ENCODE data around the gene HES4.

HES4 gene, protein sequence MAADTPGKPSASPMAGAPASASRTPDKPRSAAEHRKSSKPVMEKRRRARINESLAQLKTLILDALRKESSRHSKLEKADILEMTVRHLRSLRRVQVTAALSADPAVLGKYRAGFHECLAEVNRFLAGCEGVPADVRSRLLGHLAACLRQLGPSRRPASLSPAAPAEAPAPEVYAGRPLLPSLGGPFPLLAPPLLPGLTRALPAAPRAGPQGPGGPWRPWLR
- 2.4 to 12.5 reads per million in 2 donors for total RNA-seq

DNA sequence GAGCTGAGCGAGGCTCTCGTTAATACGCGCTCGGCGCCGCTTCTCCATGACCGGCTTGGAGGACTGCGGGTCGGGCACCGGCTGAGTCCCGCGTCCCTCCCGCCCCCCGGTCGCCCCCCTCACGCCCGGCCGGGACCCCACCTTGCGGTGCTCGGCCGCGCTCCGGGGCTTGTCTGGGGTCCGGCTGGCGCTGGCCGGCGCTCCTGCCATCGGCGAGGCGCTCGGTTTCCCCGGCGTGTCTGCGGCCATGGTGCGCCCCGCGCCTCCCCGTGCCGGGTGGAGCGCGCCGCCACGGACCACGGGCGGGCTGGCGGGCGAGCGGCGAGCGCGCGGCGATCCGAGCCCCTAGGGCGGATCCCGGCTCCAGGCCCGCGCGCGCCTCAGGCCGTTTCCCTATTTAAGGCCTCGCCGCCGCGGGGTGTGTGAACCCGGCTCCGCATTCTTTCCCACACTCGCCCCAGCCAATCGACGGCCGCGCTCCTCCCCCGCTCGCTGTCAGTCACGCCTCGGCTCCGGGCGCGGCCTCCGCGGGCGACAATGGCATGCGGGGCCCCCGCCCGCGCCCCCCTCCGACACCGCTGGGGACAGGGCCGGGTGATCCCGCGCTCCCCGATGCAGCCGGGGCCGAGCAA lies at the start of gene HES4:
Gene HES4, minus strand, starts transcription at position 373 of the 632 bp plus-strand sequence. Its CDS starts 124 bp downstream, at position 249.
- peak in 3 of 5 experiments; percentile 36 to 55 (median 54) for DNase-seq

- DNase-seq: no peak
Observed at GRCh38 chr1:1048765-1049164, 48.9 kb upstream of the HES4 start.

DNA sequence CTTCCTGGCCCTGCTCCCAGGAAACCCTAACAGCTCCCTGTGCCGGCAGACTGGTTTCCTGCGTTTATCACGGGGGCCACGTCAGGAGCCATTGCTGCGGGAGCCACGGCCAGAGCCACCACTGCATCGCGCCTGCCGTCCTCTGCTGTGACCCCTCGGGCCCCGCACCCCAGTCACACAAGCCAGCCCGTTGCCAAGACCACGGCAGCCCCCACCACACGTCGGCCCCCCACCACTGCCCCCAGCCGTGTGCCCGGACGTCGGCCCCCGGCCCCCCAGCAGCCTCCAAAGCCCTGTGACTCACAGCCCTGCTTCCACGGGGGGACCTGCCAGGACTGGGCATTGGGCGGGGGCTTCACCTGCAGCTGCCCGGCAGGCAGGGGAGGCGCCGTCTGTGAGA lies 48.1 kb upstream of the HES4 start:
- DNase-seq: no peak

- no peak for DNase-seq
Observed at GRCh38 chr1:1047407-1047806, 47.5 kb upstream of the HES4 start.

DNA sequence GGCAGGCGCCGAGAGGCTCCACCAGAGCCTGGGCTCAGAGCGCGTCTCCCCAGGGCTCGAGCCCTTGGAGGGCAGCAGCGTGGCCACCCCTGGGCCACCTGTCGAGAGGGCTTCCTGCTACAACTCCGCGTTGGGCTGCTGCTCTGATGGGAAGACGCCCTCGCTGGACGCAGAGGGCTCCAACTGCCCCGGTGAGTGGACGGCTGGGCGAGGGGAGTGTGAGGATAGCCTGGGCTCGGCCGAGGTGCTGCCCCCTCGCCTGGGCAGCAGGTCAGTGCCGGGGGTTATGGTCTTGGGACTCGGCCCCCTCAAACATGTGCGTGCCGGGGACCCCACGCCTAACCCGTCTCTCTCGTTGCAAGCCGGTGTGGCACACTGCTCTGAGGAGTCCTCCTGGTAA lies 46.9 kb upstream of the HES4 start:
- no peak for DNase-seq

GRCh38 chr1:1046243-1046642 lies 46.3 kb upstream of the HES4 start:
- no peak for DNase-seq

- DNase-seq: no peak
Observed at GRCh38 chr1:1045129-1045528, 45.2 kb upstream of the HES4 start.

DNA sequence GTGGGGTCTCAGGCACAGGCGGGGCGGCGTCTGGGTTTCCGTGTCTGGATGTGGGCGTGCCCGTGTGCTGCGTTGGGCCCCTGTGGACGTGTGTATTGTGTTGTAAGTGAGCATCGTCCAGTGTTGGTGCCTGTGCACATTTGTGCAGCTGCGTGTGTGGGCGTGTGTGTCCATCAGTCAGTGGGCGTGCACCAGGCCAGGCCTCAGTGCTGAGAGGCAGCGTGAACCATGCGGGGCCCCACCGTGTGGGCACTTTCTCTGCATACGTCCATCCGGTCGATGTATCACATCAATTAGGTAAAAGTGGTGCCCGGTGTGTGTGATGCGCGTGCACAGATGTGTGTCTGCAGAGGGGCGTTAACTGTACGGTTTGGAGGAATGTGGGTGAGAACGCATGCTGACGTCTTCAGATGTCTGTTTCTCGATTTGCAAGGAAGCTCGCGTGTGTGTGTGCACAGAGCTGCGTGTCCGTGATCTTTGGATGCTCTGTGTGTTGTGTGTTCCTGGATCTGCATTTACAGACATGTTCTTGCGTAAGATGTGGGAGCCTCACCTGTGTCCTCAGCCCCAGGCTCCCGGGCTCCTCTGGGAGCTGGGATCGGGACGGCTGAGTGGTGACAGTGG lies 44.7 kb upstream of the HES4 start:
- DNase-seq: no peak

DNA sequence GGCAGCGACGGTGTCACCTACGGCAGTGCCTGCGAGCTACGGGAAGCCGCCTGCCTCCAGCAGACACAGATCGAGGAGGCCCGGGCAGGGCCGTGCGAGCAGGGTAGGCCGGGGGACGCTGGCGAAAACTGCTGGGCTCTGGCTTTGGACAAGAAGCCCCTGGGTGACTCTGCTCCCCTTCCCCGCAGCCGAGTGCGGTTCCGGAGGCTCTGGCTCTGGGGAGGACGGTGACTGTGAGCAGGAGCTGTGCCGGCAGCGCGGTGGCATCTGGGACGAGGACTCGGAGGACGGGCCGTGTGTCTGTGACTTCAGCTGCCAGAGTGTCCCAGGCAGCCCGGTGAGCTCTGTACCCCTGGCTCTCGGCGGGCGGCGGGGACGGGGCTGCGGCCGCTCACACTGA lies 44.0 kb upstream of the HES4 start:
- no peak for DNase-seq

DNA sequence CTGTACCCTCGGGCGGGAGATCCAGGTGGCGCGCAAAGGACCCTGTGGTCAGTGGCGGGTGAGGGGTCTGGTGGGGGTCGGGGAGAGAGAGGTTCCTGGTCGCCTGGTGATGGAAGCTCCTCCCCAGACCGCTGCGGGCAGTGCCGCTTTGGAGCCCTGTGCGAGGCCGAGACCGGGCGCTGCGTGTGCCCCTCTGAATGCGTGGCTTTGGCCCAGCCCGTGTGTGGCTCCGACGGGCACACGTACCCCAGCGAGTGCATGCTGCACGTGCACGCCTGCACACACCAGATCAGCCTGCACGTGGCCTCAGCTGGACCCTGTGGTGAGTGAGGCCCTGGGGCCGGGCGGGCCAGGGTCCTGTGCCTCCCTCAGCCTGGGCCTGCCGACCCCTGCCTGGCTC lies 43.5 kb upstream of the HES4 start:
- no peak for DNase-seq

- no peak for DNase-seq
Observed at GRCh38 chr1:1042835-1043234, 42.9 kb upstream of the HES4 start.

DNA sequence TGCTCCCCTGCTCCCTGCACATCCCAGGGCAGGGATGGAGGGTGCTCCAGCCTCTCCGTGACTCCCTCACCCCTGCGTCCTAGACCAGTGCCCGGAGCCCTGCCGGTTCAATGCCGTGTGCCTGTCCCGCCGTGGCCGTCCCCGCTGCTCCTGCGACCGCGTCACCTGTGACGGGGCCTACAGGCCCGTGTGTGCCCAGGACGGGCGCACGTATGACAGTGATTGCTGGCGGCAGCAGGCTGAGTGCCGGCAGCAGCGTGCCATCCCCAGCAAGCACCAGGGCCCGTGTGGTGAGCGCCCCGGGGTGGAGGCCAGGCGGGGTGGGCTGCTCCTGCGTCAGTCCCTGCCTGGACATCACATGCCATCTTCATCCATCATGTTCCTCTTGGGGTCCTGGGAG lies 42.0 kb upstream of the HES4 start:
- no peak for DNase-seq

DNA sequence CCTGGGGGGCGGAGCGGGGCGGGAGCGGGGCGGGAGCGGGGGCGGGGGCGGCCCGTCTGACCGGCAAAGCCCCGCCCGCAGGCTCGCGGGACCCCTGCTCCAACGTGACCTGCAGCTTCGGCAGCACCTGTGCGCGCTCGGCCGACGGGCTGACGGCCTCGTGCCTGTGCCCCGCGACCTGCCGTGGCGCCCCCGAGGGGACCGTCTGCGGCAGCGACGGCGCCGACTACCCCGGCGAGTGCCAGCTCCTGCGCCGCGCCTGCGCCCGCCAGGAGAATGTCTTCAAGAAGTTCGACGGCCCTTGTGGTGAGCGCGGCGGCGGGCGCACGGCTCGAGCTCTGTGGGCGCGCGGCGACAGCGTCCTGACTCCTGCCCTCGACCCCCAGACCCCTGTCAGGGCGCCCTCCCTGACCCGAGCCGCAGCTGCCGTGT lies 41.2 kb upstream of the HES4 start:
- DNase-seq: no peak

DNA sequence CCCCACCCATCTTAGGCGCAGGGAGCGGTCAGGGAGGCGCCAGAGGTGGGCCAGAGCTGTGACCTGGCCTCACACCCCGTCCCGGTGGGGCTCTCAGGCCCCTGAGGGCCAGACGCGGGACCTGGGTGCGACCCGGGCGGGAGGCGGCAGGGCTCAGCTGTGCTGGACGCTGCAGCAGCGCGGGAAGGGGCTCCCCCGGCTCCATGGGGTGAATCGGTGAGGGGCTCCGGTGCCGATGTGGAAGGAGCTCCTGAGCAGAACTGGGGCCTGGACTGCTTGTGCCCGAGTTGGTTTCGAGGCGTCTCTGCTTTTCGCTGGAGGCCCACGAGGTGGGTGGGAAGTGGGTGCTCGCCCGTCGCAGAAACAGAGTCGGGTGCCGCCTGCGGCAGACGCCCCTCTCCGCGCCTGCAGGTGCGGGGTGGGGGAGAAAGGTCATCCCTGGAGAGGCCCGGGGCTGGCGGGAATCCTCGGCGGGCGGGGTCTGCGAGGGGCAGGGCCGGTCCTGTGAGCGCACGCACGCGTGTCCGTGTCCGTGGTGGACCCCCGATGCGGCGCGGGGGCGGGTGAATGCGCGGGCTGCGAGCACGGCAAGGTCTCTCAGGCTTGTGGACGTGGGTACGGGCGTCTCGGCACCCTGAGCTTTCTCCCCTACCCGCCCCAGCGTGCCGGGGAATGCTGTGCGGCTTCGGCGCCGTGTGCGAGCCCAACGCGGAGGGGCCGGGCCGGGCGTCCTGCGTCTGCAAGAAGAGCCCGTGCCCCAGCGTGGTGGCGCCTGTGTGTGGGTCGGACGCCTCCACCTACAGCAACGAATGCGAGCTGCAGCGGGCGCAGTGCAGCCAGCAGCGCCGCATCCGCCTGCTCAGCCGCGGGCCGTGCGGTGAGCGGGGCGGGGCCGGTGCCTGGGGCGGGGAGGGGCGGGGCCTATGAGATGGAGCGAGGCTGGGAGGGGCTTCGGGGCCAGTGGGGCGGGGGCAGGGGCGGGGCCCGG lies 40.4 kb upstream of the HES4 start:
- peak; percentile 60 to 93 (median 72) for DNase-seq

- DNase-seq: peak in 1 of 5 experiments; percentile 59
Observed at GRCh38 chr1:1039145-1039910, 39.4 kb upstream of the HES4 start.

DNA sequence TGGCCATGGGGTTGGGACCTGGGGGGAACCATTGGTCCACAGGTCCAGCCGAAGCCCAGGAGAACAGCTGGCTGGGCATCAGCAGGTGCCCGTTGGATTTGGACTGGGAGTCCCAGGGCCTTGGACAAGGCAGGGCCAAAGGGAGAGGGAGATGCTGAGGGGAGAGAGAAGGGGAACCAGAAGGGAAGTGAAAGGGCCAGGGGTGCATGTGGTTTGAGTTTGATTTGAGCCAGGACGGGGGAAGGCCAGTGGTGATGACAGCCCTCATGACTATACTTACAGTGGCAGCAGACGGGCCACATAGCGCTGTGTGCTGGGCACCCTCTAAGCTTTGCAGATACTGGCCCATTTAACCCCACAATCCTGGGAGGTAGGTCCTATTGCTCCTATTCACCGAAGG lies 38.8 kb upstream of the HES4 start:
- DNase-seq: no peak

- DNase-seq: no peak
Observed at GRCh38 chr1:1037366-1038327, 37.8 kb upstream of the HES4 start.

GRCh38 chr1:1035291-1035943 lies 35.5 kb upstream of the HES4 start:
- no peak for DNase-seq

DNA sequence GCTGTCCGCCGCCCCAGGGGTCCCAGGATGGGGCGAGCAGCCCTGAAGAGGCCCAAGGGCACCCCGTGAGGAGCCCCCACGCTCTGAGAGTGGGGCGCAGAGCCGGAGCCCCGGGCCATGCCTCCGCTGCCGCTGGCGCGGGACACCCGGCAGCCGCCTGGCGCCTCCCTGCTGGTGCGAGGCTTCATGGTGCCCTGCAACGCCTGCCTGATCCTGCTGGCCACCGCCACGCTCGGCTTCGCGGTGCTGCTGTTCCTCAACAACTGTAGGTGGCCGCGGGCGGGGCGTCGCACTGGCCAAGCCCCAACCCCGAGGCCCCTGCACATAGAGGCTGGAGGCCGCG lies 34.5 kb upstream of the HES4 start:
- no peak for DNase-seq

- DNase-seq: no peak
Observed at GRCh38 chr1:1033731-1034438, 34.0 kb upstream of the HES4 start.
